Endodermal cell (in vitro differentiated cells): Measurements from ENCODE around the gene TMC7. TPM values are rescaled to one million over a fixed set of nuclear protein-coding genes. Genes with fewer than 3 reads are reported as not detected.

ENCODE experiments used
- DNase-seq: peaks from one replicate; pipeline ENCODE4 v3.0.0-alpha.2; 2017
- H3K27ac ChIP-seq: 2 replicates; pipeline ENCODE4 v1.5.1; 2013; ENCODE audit warnings: mild to moderate bottlenecking, low read depth, low read length, moderate library complexity
- H3K27me3 ChIP-seq: 2 replicates; pipeline ENCODE4 v1.6.1; 2013; ENCODE audit warnings: mild to moderate bottlenecking, low read length, moderate library complexity; ENCODE audit not compliant: insufficient read depth, control insufficient read depth, poor library complexity, severe bottlenecking
- H3K36me3 ChIP-seq: 2 replicates; pipeline ENCODE4 v1.7.0; 2013; ENCODE audit warnings: mild to moderate bottlenecking, low read length, moderate library complexity; ENCODE audit not compliant: control insufficient read depth, insufficient read depth
- H3K4me1 ChIP-seq: one replicate; pipeline ENCODE4 v1.7.0; 2013; ENCODE audit warnings: low read length; ENCODE audit not compliant: control insufficient read depth, insufficient read depth
- H3K4me3 ChIP-seq: 2 replicates; pipeline ENCODE4 v1.5.1; 2013; ENCODE audit warnings: mild to moderate bottlenecking, low read length, moderate library complexity
- H3K9ac ChIP-seq: 2 replicates; pipeline ENCODE4 v1.6.1; 2013; ENCODE audit warnings: mild to moderate bottlenecking, low read length, moderate library complexity; ENCODE audit not compliant: poor library complexity, severe bottlenecking; ENCODE audit errors: extremely low read depth
- H3K9me3 ChIP-seq: 2 replicates; pipeline ENCODE4 v1.6.1; 2013; ENCODE audit warnings: mild to moderate bottlenecking, low read length, moderate library complexity; ENCODE audit not compliant: control insufficient read depth
- H3K27ac Mint-ChIP-seq: 2 replicates; pipeline ENCODE4 v1.8.0; 2020; ENCODE audit warnings: mixed read lengths
- H3K27me3 Mint-ChIP-seq: 2 replicates; pipeline ENCODE4 v1.8.0; 2021; ENCODE audit warnings: mild to moderate bottlenecking, mixed read lengths; ENCODE audit not compliant: insufficient read depth
- H3K36me3 Mint-ChIP-seq: 2 replicates; pipeline ENCODE4 v1.8.0; 2020; ENCODE audit warnings: low read depth, mixed read lengths
- H3K4me1 Mint-ChIP-seq: 2 replicates; pipeline ENCODE4 v1.8.0; 2020; ENCODE audit warnings: mixed read lengths
- H3K4me3 Mint-ChIP-seq: 2 replicates; pipeline ENCODE4 v1.8.0; 2020; ENCODE audit warnings: mild to moderate bottlenecking, moderate library complexity, mixed read lengths
- H3K9me3 Mint-ChIP-seq: 2 replicates; pipeline ENCODE4 v1.8.0; 2020; ENCODE audit warnings: mild to moderate bottlenecking, mixed read lengths
- WGBS, 2 experiments: methylation state at CpG; one replicate each; pipeline versions ENCODE4 v1.1.5 to v1.1.7; 2013; ENCODE audit warnings: missing lambda C conversion rate in 2 of 2, mixed read lengths in 1 of 2; ENCODE audit not compliant: insufficient coverage in 1 of 2, insufficient read length in 1 of 2; 5-methylcytosine and 5-hydroxymethylcytosine counted together
- total RNA-seq, 2 donors: library from RNA; stranded (reverse); fragmentation: NEBNext Ultra II Directional in 1 of 2; extraction: Animal tissue kit (Norgen Biotek cat#: 25700) in 1 of 2; gene quantifications; 2 replicates in 1 of 2; 3 replicates in 1 of 2; pipeline ENCODE4 v1.2.1, GENCODE V29; 2021
- TF ChIP-seq, protein P1 (sequence below): fragments of 200-600 bp; sonication (generic); conservative IDR thresholded peaks from 2 replicates; pipeline ENCODE4 v1.5.0; 2021; ENCODE audit warnings: antibody characterized with exemption, mild to moderate bottlenecking

TMC7 gene
- total RNA-seq, 2 donors from 2014 or later: 14.9 to 16.6 TPM

DNA sequence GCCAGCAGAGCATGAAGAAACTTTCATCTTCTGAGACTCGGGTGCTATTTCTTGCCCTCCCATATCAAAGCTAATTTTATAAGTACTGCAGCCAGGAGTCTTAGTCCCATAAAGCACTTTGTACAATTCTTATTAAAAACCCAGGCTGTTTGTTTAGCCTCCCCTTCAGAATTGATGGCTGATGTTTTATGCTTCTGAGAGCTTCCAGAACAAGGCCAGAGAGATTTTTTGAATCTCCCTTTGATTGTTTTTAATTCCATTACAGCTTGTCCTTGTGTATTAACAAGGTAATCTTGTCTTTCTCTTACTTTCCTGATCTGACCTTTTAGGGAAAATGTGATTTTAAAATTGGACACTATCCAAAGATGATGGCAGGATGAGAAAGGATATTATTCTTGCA is 99.9 kb downstream of the TMC7 start:
- TF ChIP-seq, protein P1, sequence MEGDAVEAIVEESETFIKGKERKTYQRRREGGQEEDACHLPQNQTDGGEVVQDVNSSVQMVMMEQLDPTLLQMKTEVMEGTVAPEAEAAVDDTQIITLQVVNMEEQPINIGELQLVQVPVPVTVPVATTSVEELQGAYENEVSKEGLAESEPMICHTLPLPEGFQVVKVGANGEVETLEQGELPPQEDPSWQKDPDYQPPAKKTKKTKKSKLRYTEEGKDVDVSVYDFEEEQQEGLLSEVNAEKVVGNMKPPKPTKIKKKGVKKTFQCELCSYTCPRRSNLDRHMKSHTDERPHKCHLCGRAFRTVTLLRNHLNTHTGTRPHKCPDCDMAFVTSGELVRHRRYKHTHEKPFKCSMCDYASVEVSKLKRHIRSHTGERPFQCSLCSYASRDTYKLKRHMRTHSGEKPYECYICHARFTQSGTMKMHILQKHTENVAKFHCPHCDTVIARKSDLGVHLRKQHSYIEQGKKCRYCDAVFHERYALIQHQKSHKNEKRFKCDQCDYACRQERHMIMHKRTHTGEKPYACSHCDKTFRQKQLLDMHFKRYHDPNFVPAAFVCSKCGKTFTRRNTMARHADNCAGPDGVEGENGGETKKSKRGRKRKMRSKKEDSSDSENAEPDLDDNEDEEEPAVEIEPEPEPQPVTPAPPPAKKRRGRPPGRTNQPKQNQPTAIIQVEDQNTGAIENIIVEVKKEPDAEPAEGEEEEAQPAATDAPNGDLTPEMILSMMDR: no peak
- Histone ChIP-seq H3K36me3 (peaks cover 34% of the 10 kb centered on the region), H3K27ac (no peak overlapping the region), H3K4me1 (no peaks in the 10 kb centered on the region), H3K9me3 (peaks cover 37% of the 10 kb centered on the region), H3K9ac (no peak overlapping the region), H3K4me3 (no peak overlapping the region), H3K27me3 (no peaks in the 10 kb centered on the region)
- Mint-ChIP-seq H3K27me3 (peaks cover 13% of the 10 kb centered on the region), H3K27ac (no peak overlapping the region), H3K36me3 (peaks cover 33% of the 10 kb centered on the region), H3K9me3 (peaks cover 11% of the 10 kb centered on the region), H3K4me1 (peaks cover 7% of the 10 kb centered on the region), H3K4me3 (no peak overlapping the region)
- DNase-seq: no peak
- WGBS, 2 experiments: 89 to 97% methylated on average over 1 of the region's 1 CpG

DNA sequence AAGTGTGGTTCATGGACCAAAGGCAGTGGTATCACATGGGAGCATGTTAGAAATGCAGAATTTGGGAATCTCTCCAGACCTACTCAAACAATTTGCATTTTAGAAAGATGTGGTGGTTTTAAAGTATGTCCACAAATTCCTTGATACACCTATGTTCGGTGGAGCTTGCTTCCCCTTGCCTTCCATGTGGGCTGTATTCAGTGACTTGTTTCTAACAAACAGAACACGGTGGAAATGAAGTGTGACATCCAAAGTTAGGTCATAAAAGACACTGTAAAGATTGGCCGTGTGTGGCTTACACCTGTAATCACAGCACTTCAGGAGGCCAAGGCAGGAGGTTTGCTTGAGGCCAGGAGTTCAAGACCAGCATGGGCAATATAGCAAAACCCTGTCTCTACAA is 100.4 kb downstream of the TMC7 start:
- peaks cover 7% of the 10 kb centered on the region for H3K4me1 Mint-ChIP-seq
- H3K27me3 Mint-ChIP-seq: peaks cover 13% of the 10 kb centered on the region
- WGBS, 2 experiments: 85 to 94% methylated on average over 3 of the region's 3 CpGs
- Histone ChIP-seq H3K27ac (no peak overlapping the region), H3K9me3 (peaks cover 37% of the 10 kb centered on the region), H3K9ac (no peak overlapping the region), H3K27me3 (no peaks in the 10 kb centered on the region), H3K36me3 (peaks cover 29% of the 10 kb centered on the region), H3K4me1 (no peaks in the 10 kb centered on the region), H3K4me3 (no peak overlapping the region)
- no peak overlapping the region for H3K27ac Mint-ChIP-seq
- no peak for DNase-seq
- peaks cover 28% of the 10 kb centered on the region for H3K36me3 Mint-ChIP-seq
- TF ChIP-seq, protein P1: no peak
- H3K4me3 Mint-ChIP-seq: no peak overlapping the region
- H3K9me3 Mint-ChIP-seq: peaks cover 11% of the 10 kb centered on the region

DNA sequence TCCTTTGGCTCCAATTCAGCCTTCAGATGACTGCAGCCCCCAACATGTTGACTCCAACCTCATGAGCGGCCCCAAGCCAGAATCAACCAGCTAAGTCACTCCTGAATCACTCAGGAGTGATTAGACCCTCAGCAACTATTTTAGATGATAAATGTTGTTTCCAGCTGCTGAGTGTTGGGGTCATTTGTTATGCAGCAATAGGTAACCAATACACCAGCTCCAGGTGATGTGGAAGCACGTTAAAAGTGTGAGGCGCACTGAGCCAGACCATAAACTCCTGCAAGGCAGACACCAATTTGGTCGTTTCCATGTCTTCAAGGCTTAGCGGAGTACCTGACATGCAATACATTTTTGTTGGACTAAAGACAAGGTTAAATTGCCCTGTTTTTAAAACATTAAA is 101.1 kb downstream of the TMC7 start:
- Histone ChIP-seq H3K27ac (no peak overlapping the region), H3K4me3 (no peak overlapping the region), H3K4me1 (no peaks in the 10 kb centered on the region), H3K9me3 (peaks cover 32% of the 10 kb centered on the region), H3K9ac (no peak overlapping the region), H3K36me3 (peaks cover 22% of the 10 kb centered on the region), H3K27me3 (no peaks in the 10 kb centered on the region)
- Mint-ChIP-seq H3K27me3 (peaks cover 13% of the 10 kb centered on the region), H3K36me3 (peaks cover 22% of the 10 kb centered on the region), H3K4me1 (peaks cover 7% of the 10 kb centered on the region), H3K4me3 (no peak overlapping the region), H3K9me3 (peaks cover 11% of the 10 kb centered on the region), H3K27ac (no peak overlapping the region)
- TF ChIP-seq, protein P1: no peak
- WGBS, 2 experiments: 87 to 95% methylated on average over 5 of the region's 5 CpGs
- no peak for DNase-seq
